Measurements from ENCODE around the gene PRM2.

- TF ChIP-seq POLR2A (IDR thresholded peaks at IDR 0.05; ENCODE audit: low read depth, low read length) (no peak), CTCF (IDR thresholded peaks at IDR 0.05; ENCODE audit: extremely low read depth in 1 of 2, insufficient read depth in 1 of 2, low read depth in 1 of 2, low read length in 2 of 2) (no peak), MYC (IDR thresholded peaks at IDR 0.05; ENCODE audit: low read depth, low read length) (no peak), EZH2 (IDR thresholded peaks at IDR 0.05; ENCODE audit: borderline replicate concordance, low read depth, low read length, severe bottlenecking) (no peak)
Measured at GRCh38 chr16:11253995-11254912, 22.0 kb downstream of the PRM2 start.

Data from endothelial cell of umbilical vein (primary cell).